ENCODE results near the gene C1orf35.

The C1orf35 gene

GRCh38 chr1:228063251-228064191 is 39.6 kb downstream of the C1orf35 start:
- no peak for DNase-seq (ENCODE audit: low read depth)

GRCh38 chr1:228062812-228063211 is 40.3 kb downstream of the C1orf35 start:
- no peak for DNase-seq (ENCODE audit: low read depth)

GRCh38 chr1:228062085-228062791 is 40.9 kb downstream of the C1orf35 start:
- DNase-seq (ENCODE audit: low read depth) = no peak

DNA sequence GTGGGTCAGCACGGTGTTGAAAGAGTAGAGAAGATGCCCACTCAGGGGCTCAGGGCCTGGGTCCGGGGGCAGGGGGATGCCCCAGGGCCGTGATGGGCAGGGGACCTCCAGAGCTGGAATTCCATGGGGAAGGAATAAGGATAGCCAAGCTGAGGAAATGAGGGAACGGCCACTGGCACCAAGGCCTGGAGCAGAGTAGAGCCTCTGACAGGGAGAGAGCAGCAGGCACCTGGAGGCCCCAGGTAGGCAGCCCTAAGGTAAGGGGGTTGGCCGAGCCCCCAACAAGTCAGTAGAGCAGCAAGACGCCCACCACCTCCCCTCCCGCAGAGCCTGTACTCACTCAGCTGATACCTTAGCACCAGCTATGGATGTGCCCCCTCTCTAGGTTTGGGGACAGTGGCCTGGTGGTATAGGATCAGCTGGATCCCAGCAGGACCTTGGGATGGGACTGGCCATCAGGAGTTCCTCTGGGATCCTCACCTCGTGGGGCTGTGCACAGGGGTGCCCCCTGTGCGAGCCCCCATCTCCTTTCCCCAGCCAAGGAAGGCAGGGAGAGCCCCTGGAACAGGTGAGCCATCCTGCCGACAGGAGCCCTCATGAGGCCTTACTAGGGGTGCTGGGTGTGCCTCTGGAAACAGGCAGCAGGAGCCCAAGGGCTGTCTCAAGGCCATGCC is 41.6 kb downstream of the C1orf35 start:
- no peak for DNase-seq (ENCODE audit: low read depth)

DNA sequence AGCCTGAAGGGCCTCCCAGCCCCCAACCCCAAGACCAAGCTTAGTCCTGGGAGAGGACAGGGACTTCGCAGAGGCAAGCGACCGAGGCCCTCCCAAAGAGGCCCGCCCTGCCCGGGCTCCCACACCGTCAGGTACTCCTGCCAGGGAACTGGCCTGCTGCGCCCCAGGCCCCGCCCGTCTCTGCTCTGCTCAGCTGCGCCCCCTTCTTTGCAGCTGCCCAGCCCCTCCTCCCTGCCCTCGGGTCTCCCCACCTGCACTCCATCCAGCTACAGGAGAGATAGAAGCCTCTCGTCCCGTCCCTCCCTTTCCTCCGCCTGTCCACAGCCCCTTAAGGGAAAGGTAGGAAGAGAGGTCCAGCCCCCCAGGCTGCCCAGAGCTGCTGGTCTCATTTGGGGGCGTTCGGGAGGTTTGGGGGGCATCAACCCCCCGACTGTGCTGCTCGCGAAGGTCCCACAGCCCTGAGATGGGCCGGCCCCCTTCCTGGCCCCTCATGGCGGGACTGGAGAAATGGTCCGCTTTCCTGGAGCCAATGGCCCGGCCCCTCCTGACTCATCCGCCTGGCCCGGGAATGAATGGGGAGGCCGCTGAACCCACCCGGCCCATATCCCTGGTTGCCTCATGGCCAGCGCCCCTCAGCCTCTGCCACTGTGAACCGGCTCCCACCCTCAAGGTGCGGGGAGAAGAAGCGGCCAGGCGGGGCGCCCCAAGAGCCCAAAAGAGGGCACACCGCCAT is 42.5 kb downstream of the C1orf35 start:
- no peak for DNase-seq (ENCODE audit: low read depth)

- no peak for DNase-seq (ENCODE audit: low read depth)
These were observed 43.3 kb downstream of the C1orf35 start for GRCh38 chr1:228059634-228060457.

GRCh38 chr1:228058949-228059633 is 44.0 kb downstream of the C1orf35 start:
- DNase-seq (ENCODE audit: low read depth) = no peak

DNA sequence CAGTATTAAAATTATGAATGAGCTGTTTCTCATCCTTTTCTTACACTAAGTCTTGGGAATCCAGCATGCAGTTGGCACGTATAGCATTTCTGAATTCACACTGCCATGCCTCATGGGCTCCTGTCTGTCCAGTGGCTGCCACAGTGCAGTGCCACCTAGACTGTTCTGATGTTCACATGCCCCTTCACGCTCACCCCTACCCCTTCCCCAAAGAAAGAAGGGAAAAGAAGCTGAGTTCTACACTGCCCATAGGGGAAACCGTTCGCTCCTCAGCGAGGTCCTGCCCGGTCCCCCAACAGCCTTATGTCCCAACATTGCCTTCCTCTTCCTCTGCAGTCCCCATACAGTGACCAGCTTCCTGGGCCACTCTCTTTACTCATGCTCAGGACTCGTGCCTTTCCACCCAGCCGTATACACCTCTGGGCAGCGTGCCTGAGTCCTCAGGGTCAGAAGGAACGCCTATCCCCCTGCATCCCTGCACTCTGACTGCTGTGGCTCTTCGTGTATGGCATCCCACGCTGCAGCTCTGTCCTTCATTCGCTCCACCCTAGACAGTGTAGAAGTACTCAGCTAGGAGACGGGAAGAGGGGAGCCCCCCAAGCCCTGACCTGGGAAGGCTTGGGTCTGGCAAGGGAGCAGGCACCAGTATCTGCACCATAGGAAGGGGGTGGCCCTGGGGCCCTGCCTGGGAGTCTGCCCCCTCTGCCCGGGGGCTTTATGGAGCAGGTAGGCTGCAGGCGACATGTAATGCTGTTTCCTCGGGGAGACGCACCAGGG is 44.8 kb downstream of the C1orf35 start:
- no peak for DNase-seq (ENCODE audit: low read depth)

Data from fibroblast of the conjunctiva (primary cell).